Endothelial cell of umbilical vein (primary cell): ENCODE measurements around the gene PRM1. TPM values are rescaled to one million over a fixed set of nuclear protein-coding genes. Genes with fewer than 3 reads are reported as not detected.

ENCODE experiments used
- BruUV-seq: library from RNA; stranded (reverse); fragments of 400-500 nt; replicated peaks from 2 replicates; lab custom pipeline; 2021; lab: Mats Ljungman, UMichigan
- CTCF ChIA-PET: fragments of 300-600, 350-600 bp; sonication (Branson Sonifier 250); formaldehyde crosslinking; loops from one replicate; lab custom pipeline; 2021; ENCODE audit warnings: antibody characterized with exemption, inconsistent platforms; lab: Charles Lee
- POLR2A ChIA-PET: fragments of 300-600, 350-600 bp; sonication (Branson Sonifier 250); formaldehyde crosslinking; loops from one replicate; lab custom pipeline; 2021; ENCODE audit warnings: antibody characterized with exemption, inconsistent platforms; lab: Charles Lee
- DNase-seq: peaks from one replicate; pipeline ENCODE4 v3.0.0-alpha.2; 2011; ENCODE audit warnings: low read depth, low spot score
- FAIRE-seq: peaks from 2 replicates; lab custom pipeline; 2011; peaks lifted over from hg19 to GRCh38; lab: Jason Lieb, UNC
- H2AFZ ChIP-seq: 2 replicates; pipeline ENCODE4 v1.6.0; 2012; ENCODE audit warnings: low read depth, low read length, control low read depth, inconsistent platforms
- H3K27ac ChIP-seq: 2 replicates; pipeline ENCODE4 v1.5.1; 2011; ENCODE audit warnings: low read depth, mild to moderate bottlenecking, control low read depth, low read length, moderate library complexity; ENCODE audit not compliant: insufficient read depth
- H3K27me3 ChIP-seq, 2 experiments: 2 replicates each; pipeline versions ENCODE4 v1.6.0 to v1.6.1; 2011; ENCODE audit warnings: low read length in 2 of 2, mixed read lengths in 1 of 2; ENCODE audit not compliant: control insufficient read depth in 2 of 2, insufficient read depth in 2 of 2
- H3K36me3 ChIP-seq, 2 experiments: 2 replicates in 1 of 2; 3 replicates in 1 of 2; pipeline ENCODE4 v1.5.1; 2011; ENCODE audit warnings: low read length in 2 of 2, mild to moderate bottlenecking in 1 of 2, moderate library complexity in 1 of 2; ENCODE audit not compliant: control insufficient read depth in 2 of 2, insufficient read depth in 2 of 2; ENCODE audit errors: extremely low read depth in 1 of 2
- H3K4me1 ChIP-seq: 3 replicates; pipeline ENCODE4 v1.5.1; 2011; ENCODE audit warnings: mild to moderate bottlenecking, low read length; ENCODE audit not compliant: control insufficient read depth, insufficient read depth; ENCODE audit errors: extremely low read depth
- H3K4me2 ChIP-seq: 2 replicates; pipeline ENCODE4 v1.6.1; 2011; ENCODE audit warnings: low read length, control low read depth, mixed read lengths; ENCODE audit not compliant: insufficient read depth
- H3K4me3 ChIP-seq, 3 experiments: fragments of 200-600 bp in 1 of 3; sonication (generic), shearing (Covaris generic) in 1 of 3; replicated peaks in 1 of 3; 2 replicates each; pipeline ENCODE4 v1.5.1; 2011 to 2016; ENCODE audit warnings: control low read depth in 3 of 3, low read length in 3 of 3, mild to moderate bottlenecking in 2 of 3, inconsistent platforms in 1 of 3, low read depth in 1 of 3, moderate library complexity in 1 of 3; ENCODE audit not compliant: insufficient read depth in 1 of 3
- H3K79me2 ChIP-seq: 2 replicates; pipeline ENCODE4 v1.6.0; 2012; ENCODE audit warnings: low read length, inconsistent platforms; ENCODE audit not compliant: control insufficient read depth, insufficient read depth
- H3K9ac ChIP-seq: replicated peaks from 2 replicates; pipeline ENCODE3; 2011; ENCODE audit warnings: low read length, control low read depth; ENCODE audit not compliant: insufficient read depth; ENCODE audit errors: extremely low read depth
- H3K9me1 ChIP-seq: replicated peaks from 3 replicates; pipeline ENCODE4 v1.6.0; 2011; ENCODE audit warnings: mild to moderate bottlenecking, low read length; ENCODE audit not compliant: control insufficient read depth, insufficient read depth; ENCODE audit errors: extremely low read depth
- H3K9me3 ChIP-seq: replicated peaks from 2 replicates; pipeline ENCODE4 v1.5.1; 2012; ENCODE audit warnings: low read length, inconsistent platforms; ENCODE audit not compliant: control insufficient read depth, insufficient read depth
- H4K20me1 ChIP-seq: replicated peaks from 2 replicates; pipeline ENCODE3; 2011; ENCODE audit warnings: mild to moderate bottlenecking, low read length; ENCODE audit not compliant: control insufficient read depth, insufficient read depth; ENCODE audit errors: extremely low read depth
- CTCF ChIP-seq, 2 donors: IDR thresholded peaks; 1 replicate in 1 of 2; 2 replicates in 1 of 2; pipeline ENCODE4 v1.5.1; 2011; ENCODE audit warnings: low read length in 2 of 2, mild to moderate bottlenecking in 2 of 2, moderate library complexity in 2 of 2, control low read depth in 1 of 2, inconsistent platforms in 1 of 2, low read depth in 1 of 2; ENCODE audit not compliant: insufficient read depth in 1 of 2; ENCODE audit errors: extremely low read depth in 1 of 2
- EZH2 ChIP-seq: IDR thresholded peaks from 2 replicates; pipeline ENCODE4 v1.6.1; 2012; ENCODE audit warnings: borderline replicate concordance, low read depth, mild to moderate bottlenecking, moderate library complexity, low read length, inconsistent platforms; ENCODE audit not compliant: severe bottlenecking
- FOS ChIP-seq: IDR thresholded peaks from 2 replicates; pipeline ENCODE4 v1.6.1; 2011; ENCODE audit warnings: mild to moderate bottlenecking, low read length, moderate library complexity, borderline replicate concordance; ENCODE audit not compliant: insufficient read depth
- GATA2 ChIP-seq: IDR thresholded peaks from 2 replicates; pipeline ENCODE4 v1.7.0; 2011; ENCODE audit warnings: low read depth, mild to moderate bottlenecking, moderate library complexity, mixed read lengths, low read length; ENCODE audit not compliant: insufficient read length, insufficient read depth
- JUN ChIP-seq: IDR thresholded peaks from 2 replicates; pipeline ENCODE4 v1.6.1; 2011; ENCODE audit warnings: borderline replicate concordance, low read depth; ENCODE audit not compliant: insufficient read length, insufficient read depth
- MAX ChIP-seq: IDR thresholded peaks from 2 replicates; pipeline ENCODE4 v1.6.1; 2011; ENCODE audit not compliant: insufficient read depth, insufficient read length
- MYC ChIP-seq: IDR thresholded peaks from one replicate; pipeline ENCODE4 v1.6.1; 2011; ENCODE audit warnings: mild to moderate bottlenecking, low read depth, low read length
- POLR2A ChIP-seq: IDR thresholded peaks from 2 replicates; pipeline ENCODE4 v1.6.1; 2012; ENCODE audit warnings: low read depth, mild to moderate bottlenecking, control low read depth, low read length
- POLR2AphosphoS5 ChIP-seq: IDR thresholded peaks from 2 replicates; pipeline ENCODE4 v1.6.1; 2012; ENCODE audit warnings: low read depth, mild to moderate bottlenecking, control low read depth, low read length, moderate library complexity; ENCODE audit not compliant: insufficient read depth
- dilution Hi-C: fragments of 300-500 bp; cut with MboI; formaldehyde crosslinking; loops from one replicate; pipeline ENCODE4 v1.15.0; 2019; ENCODE audit warnings: low sequenced_read_pairs; ENCODE audit not compliant: extremely low pct_ligation_motif_present
- intact Hi-C: fragments of 100-400 bp; cut with micrococcal nuclease; formaldehyde crosslinking; loops from one replicate; pipeline ENCODE4 v1.10.0; 2022
- polyA plus RNA-seq, 4 experiments: library from polyadenylated mRNA; depleted of rRNA in 3 of 4; stranded (reverse) in 3 of 4; unstranded in 1 of 4; fragments of >200 nt; gene quantifications; 2 replicates each; pipeline versions ENCODE4 v1.2.1 to v1.2.3, GENCODE V29; 2011 to 2012; ENCODE audit warnings: missing spikeins in 1 of 4
- total RNA-seq: library from RNA; stranded (reverse); gene quantifications from 2 replicates; pipeline ENCODE4 v1.2.3, GENCODE V29; 2021

PRM1 gene
- total and polyA plus RNA-seq, 2 donors (not counting 3 experiments of a cell fraction or from before 2014, with no cell fraction given) = not detected

GRCh38 chr16:11316331-11317015 lies 35.3 kb upstream of the PRM1 start:
- CTCF ChIA-PET = interaction anchor here (1.2 kb wide), 1 partner anchor 17 kb away, joined by 3 read pairs; no protein-coding TSS in a partner anchor
- H3K4me2 ChIP-seq = no peak overlapping the region
- no peak overlapping the region for H3K9ac ChIP-seq
- TF ChIP-seq FOS (no peak), CTCF (IDR thresholded peaks at IDR 0.05; ENCODE audit: extremely low read depth in 1 of 2, insufficient read depth in 1 of 2, low read depth in 1 of 2, low read length in 2 of 2) (no peak), GATA2 (no peak), MAX (no peak), MYC (no peak), POLR2A (no peak), JUN (no peak), EZH2 (no peak), POLR2AphosphoS5 (no peak)
- no peaks in the 10 kb centered on the region for H4K20me1 ChIP-seq
- H3K79me2 ChIP-seq = no peaks in the 10 kb centered on the region
- no peaks in the 10 kb centered on the region for H3K4me1 ChIP-seq
- H2AFZ ChIP-seq = no peak overlapping the region
- no peak overlapping the region for H3K4me3 ChIP-seq
- no peak overlapping the region for H3K27ac ChIP-seq
- FAIRE-seq (no peak), DNase-seq (no peak)
- H3K27me3 ChIP-seq = no peaks in the 10 kb centered on the region
- H3K9me3 ChIP-seq = no peaks in the 10 kb centered on the region
- no TSS peak for BruUV-seq
- POLR2A ChIA-PET = no interaction called here
- intact Hi-C loops = loop anchor here (10.0 kb wide), 1 partner anchor 62 kb away; the partner anchor contains the start of gene SOCS1
- no peaks in the 10 kb centered on the region for H3K36me3 ChIP-seq
- no peaks in the 10 kb centered on the region for H3K9me1 ChIP-seq
- dilution Hi-C loops = no loop called here
